GM03348 (cell line): ENCODE data around the gene PRKCA.
"Not testable (repeated sequence)": the region's sequence is repeated elsewhere in the genome, so short reads cannot be mapped to it uniquely, and the experiment has no call there.

Experiments used
- DNase-seq: peaks from one replicate; pipeline ENCODE4 v3.0.0; 2012; ENCODE audit warnings: low spot score

Gene PRKCA

GRCh38 chr17:66578781-66579489 is 276.5 kb downstream of the PRKCA start:
- no peak for DNase-seq

- no peak for DNase-seq
Observed at GRCh38 chr17:66579556-66579955, 277.1 kb downstream of the PRKCA start.

GRCh38 chr17:66580184-66580955 is 278.0 kb downstream of the PRKCA start:
- DNase-seq: peak; percentile 15

GRCh38 chr17:66580956-66581391 is 278.6 kb downstream of the PRKCA start:
- no peak for DNase-seq

GRCh38 chr17:66582373-66583111 is 280.1 kb downstream of the PRKCA start:
- DNase-seq: no peak

GRCh38 chr17:66583112-66583748 is 280.8 kb downstream of the PRKCA start:
- DNase-seq: no peak

GRCh38 chr17:66584927-66585326 is 282.5 kb downstream of the PRKCA start:
- no peak for DNase-seq

GRCh38 chr17:66585472-66585871 is 283.1 kb downstream of the PRKCA start:
- no peak for DNase-seq

- no peak for DNase-seq
Observed at GRCh38 chr17:66589892-66590291, 287.5 kb downstream of the PRKCA start.

- no peak for DNase-seq
Observed at GRCh38 chr17:66593116-66593515, 290.7 kb downstream of the PRKCA start.

GRCh38 chr17:66595893-66596292 is 293.5 kb downstream of the PRKCA start:
- DNase-seq: no peak

- no peak for DNase-seq
Observed at GRCh38 chr17:66602659-66603384, 300.4 kb downstream of the PRKCA start.

- DNase-seq: no peak
Observed at GRCh38 chr17:66604376-66604775, 302.0 kb downstream of the PRKCA start.

- no peak for DNase-seq
Observed at GRCh38 chr17:66605541-66605940, 303.1 kb downstream of the PRKCA start.

- DNase-seq: no peak
Observed at GRCh38 chr17:66610361-66611133, 308.1 kb downstream of the PRKCA start.

- DNase-seq: no peak
Observed at GRCh38 chr17:66611397-66611796, 309.0 kb downstream of the PRKCA start.

- DNase-seq: no peak
Observed at GRCh38 chr17:66612993-66613392, 310.6 kb downstream of the PRKCA start.

GRCh38 chr17:66614469-66614868 is 312.1 kb downstream of the PRKCA start:
- no peak for DNase-seq

GRCh38 chr17:66619206-66619605 is 316.8 kb downstream of the PRKCA start:
- no peak for DNase-seq

GRCh38 chr17:66620528-66620927 is 318.1 kb downstream of the PRKCA start:
- DNase-seq: no peak

GRCh38 chr17:66624630-66625029 is 322.2 kb downstream of the PRKCA start:
- DNase-seq: not testable (repeated sequence)
